Hypothalamus (tissue), 51 donors: ENCODE data around the gene VIM.
A peak's percentile ranks its signal among the peaks of the same experiment; 100 is the strongest.

Experiments
- DNase-seq, 51 donors: peaks; one replicate each; lab custom pipeline; 2025; lab: John Stamatoyannopoulos, UW

VIM gene

DNA sequence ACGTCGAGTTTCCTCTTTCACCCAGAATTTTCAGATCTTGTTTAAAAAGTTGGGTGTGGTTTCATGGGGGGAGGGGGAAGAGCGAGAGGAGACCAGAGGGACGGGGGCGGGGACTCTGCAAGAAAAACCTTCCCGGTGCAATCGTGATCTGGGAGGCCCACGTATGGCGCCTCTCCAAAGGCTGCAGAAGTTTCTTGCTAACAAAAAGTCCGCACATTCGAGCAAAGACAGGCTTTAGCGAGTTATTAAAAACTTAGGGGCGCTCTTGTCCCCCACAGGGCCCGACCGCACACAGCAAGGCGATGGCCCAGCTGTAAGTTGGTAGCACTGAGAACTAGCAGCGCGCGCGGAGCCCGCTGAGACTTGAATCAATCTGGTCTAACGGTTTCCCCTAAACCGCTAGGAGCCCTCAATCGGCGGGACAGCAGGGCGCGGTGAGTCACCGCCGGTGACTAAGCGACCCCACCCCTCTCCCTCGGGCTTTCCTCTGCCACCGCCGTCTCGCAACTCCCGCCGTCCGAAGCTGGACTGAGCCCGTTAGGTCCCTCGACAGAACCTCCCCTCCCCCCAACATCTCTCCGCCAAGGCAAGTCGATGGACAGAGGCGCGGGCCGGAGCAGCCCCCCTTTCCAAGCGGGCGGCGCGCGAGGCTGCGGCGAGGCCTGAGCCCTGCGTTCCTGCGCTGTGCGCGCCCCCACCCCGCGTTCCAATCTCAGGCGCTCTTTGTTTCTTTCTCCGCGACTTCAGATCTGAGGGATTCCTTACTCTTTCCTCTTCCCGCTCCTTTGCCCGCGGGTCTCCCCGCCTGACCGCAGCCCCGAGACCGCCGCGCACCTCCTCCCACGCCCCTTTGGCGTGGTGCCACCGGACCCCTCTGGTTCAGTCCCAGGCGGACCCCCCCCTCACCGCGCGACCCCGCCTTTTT is at the start of gene VIM:
Gene VIM, plus strand, starts transcription at position 151 of the 925 bp plus-strand sequence. CDS start 1,182 bp downstream, outside the sequence.
- DNase-seq: peak in 24 of 51 donors; percentile 2 to 84 (median 34)

DNA sequence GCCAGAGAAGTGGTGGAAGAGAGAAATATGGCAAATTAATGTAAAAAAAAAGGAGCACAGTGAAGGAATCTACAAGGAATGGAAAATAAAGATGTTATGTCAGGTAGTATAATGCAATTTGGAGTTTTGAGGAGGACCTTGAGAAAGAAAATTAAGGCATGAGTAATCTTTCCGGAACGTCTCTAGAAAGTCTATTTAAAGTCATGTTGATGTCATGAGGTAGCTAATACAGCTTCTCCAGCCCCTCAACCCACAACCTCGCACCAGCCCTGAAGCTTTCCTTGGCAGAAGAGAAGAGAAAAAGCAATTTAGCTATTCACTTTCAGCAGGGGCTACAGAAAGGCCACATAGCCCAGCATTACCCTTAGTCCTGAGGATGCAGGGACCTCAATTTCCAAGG is 49.0 kb upstream of the VIM start:
- no peak for DNase-seq

DNA sequence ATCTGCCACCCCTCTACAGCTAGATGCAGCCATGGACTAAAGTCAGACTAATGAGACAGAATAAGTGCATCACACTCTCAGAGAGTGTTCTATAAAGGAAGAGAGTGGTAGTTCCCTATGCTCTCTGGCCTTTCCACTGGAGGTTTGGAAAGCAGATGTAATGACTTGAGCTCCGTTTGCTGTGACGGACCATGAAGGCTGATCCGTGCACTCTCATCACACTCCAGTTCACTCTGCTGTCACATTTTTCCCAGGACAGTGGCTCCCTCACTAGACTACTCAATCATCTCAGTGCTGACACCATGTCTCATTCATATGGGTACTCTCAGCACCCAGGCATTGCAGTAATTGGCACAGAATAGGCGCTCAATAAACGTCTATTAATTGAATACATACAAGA is 46.9 kb upstream of the VIM start:
- DNase-seq: no peak

DNA sequence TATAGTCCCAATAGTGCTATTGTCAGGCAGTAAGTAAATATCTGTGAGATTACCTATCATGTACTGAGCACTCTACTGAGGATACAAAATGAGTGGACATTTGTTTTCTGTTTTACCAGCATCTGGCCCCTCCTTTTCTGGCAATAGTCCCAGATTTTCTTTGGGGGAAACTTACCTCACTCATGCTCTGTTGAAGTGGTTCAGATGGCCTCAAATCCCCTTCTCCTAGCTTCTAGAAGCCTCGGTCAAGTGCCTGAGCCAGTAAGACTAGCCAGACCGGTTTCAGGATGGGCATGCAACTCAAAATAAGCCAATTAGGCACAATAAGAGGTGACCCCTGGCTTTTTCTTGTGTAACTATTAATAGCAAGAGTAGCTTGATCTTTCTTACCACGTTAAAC is 46.3 kb upstream of the VIM start:
- no peak for DNase-seq

DNA sequence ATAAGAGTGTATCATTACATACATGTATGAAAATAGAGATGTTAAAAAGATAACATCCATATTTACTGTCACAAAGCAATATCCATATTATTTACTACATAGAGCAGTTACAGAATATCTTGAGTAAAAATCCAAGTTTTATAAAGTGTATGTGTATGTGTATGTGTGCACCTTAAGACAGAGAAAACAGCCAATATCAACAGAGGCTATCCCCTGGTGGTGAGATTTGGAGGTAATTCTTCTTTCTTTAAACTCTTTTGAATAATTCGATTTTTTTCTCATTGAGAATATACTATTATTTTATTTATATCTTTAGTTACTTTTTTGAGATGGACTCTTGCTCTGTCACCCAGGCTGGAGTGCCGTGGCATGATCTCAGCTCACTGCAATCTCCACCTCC is 44.9 kb upstream of the VIM start:
- DNase-seq: no peak

DNA sequence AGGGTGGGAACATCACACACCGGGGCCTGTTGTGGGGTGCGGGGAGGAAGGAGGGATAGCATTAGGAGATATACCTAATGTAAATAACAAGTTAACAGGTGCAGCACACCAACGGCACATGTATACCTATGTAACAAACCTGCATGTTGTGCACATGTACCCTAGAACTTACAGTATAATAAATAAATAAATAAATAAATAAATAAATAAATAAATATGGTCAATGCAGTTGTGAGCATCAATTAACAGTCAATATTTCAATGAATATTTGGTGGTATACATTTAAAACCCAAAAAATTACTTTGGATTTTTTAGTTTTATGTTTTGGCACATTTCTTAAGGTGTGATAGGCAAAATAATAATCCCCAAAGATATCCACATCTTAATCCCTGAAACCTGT is 42.2 kb upstream of the VIM start:
- DNase-seq: no peak

DNA sequence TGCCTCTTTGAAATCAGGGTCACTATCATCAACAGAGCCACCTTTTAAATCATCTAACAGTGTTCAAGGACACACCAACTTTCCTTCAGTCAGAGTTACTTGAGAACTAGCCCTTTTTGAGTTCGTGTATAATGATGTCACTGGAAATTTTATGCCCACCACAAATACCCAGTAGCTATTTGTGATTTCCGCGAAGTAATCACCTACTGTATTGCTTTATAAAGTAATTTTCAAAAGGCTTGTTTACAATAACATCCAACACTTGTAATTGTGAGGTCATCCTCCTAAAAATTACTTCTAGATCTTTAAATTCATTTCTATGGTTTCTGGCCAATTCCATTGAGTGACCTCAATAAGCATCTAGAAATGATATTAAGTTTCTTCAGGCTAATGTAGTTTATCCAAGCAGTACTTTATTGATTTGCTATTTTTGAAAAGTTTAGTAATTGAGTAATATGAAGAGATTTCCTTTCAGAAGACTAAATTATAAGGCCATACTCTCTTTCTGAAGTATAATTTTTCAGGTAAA is 39.3 kb upstream of the VIM start:
- DNase-seq: no peak

DNA sequence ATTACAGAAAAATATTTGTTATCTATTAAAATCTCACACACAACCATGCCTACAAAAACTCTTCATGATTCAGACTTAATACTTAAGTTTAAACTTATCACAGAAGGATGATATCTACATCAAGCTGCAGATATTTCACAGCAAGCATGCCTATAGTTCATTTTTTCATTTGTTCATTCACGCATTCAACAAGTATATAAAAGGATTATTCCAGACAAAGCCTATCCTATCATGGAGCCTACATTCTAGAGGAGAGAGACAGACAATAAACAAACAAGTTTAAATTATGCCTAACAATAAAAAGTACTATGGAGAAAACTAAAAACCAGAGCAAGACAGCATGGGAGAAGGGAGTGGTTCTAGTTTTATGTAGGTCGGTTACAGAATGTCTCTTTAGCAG is 37.4 kb upstream of the VIM start:
- DNase-seq: no peak

DNA sequence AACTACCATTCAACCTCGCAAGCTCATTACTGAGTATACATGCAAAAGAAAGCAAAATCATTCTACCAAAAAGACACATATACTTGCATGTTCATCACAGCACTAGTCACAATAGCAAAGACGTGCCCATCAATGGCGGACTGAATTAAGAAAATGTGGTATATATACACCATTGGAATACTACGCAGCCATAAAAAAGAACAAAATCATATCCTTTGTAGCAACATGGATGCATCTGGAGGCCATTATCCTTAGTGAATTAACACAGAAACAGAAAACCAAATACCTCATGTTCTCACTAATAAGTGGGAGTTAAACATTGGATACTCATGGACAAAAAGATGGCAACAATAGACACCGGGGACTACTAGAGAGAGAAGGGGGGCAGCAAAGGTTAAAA is 33.0 kb upstream of the VIM start:
- DNase-seq: no peak

DNA sequence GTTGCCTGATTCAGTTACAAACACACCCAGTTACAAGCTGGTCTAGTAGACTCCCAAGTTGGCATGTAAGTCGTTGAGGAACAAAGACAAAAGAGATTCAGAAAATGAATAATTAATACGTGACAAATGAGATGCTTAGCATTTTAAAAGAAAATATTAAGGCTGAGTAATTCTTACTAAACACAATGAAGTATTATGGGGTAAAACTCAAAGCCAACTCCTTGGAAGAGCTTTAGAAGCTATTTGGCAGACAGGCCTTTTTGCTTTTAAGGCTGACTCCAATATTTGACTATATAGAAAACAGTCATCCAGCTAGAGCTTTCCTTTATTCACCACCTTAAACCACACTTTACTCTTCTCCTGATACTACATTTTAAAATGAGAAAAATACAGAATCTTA is 32.0 kb upstream of the VIM start:
- DNase-seq: no peak

DNA sequence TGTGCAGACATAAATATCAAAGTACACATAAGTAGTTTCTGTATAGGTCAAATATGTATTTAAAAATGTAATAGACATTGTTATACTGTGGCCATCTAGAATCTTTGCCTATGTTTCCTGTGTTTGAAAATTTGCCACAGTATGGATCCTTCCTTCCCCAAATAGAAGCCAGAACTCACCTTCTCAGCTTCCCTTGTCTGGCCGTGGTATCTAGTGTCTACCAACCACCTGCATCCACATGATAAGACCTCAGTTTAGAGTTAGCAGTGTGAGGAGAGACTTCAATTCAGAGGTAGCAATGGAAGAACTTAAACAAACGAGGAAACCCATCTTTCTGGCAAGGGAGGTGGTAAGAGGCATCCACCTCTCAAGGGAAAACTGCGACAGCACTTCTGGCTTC is 31.5 kb upstream of the VIM start:
- no peak for DNase-seq

DNA sequence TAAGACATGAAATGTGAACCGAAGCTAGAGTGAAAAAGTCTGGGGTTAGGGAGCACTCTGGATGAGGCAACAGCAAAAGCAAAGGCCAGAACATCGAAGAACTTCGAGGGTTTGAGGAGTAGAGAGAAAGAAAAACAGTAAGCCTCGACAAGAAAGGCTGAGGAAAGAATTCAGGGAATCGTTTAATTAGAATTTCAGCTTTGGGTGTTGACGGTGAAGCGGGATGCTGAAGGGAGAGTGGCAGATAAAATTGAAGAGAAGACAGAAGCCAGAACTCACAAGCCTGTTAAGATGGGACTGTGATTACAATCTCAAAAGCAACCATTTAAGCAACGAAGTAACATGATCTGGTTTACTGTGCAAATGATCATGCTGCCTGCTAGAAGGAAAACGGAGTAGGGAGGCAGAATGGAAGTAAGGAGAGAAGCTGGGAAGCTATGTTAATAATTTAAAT is 28.7 kb upstream of the VIM start:
- no peak for DNase-seq

DNA sequence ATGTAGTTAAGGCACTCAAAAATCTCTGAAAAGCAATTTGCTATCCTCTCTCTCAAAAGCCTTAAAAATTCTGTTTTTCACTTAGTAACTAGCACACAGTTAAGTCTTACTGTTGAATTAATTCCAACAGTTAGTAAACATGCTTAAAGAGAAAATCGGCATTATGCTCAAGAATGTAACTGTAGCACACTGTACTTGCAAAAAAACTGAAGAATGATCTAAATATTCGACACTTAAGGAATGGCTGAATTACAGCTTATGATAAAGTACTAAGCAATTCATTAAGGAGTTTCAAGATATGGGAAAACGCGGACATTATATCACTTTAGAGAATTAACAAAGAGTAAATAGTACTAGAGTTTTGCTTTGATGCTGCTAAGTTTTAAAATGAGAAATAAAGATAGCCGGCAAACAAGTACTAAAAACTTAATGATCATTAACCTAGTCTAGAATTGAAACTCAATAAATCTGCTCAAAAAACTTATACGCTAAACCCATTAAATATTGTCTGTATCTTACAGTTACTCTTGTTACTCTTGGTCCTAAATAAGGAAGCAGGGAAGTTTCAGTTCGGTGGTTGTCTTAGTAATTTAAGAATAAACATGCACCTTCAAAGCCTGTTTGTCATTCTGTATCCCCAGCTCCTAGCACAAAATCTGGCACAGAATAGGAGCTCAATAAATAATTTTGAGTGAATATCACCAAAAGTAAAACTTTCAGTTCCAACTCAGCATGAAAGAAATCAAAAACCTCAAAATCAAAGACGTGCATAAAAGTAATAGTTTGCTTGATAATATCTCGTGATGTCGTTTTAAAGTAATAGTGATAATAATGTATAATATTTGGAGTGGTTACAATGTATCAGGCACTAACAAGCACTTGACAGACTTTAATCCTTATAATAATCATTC is 27.8 kb upstream of the VIM start:
- DNase-seq: peak in 1 of 51 donors; percentile 18

DNA sequence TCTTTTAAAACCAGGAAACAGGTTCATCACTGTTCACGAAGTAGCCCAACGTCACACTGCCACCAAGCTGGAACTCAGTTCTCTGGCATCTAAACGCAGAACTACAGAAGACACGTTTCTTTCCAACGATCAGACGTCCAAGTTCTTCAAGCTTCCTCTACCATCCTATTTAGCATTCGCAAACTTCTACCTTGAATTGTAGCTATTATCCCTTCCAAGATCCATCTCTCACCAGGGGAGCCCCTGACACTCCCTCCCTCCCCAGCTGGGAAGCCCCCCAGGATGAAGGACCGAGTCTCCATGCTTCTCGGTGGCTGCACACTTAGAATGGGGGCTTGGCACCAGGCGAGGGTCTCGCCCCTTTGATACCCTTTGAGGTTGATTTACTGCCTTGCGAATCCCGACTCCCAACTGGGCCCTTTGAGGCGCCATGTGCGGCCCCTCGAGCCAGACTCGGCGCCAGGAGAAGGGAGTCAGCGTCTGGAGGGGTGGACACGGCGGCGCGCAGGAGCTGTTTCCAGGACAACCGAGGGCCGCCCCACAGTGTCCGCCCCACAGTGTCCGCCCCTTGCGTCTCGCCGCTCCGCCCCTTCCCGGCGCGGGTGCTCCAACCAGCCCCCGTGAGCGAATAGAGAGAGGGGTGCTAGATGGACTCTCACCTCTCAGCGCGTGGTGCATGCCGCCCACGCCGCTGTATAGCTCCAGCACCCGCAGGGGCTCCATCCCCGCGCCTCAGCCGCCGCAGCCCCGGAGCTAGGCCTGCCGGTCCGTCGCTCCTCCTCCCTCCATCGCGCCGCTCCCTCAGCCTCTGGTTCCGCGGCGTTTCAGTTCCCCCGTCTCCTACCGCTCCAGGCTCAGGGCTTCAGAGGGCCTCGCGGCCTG is 26.9 kb upstream of the VIM start, which contains the start of gene TRDMT1:
Gene TRDMT1, minus strand, starts transcription at position 761 of the 882 bp plus-strand sequence. Its CDS starts 38 bp downstream, at position 723.
- peak; percentile 52 to 96 (median 84) for DNase-seq

DNA sequence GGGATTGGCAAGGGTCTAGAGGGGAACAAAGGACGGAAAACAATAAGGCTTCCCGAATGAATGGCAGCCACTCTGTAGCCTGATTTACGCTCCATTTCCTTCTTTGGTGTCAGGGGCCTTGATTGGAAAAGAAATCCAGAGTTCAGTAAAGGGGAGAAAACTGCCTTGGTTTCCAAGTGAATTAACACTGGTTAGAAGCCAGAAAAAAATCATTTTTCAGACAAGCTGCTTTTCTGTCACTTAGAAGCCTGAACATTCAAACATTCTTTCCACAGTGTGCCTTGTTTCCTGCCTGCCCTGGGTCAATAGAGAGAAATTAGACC is 26.3 kb upstream of the VIM start:
- no peak for DNase-seq

DNA sequence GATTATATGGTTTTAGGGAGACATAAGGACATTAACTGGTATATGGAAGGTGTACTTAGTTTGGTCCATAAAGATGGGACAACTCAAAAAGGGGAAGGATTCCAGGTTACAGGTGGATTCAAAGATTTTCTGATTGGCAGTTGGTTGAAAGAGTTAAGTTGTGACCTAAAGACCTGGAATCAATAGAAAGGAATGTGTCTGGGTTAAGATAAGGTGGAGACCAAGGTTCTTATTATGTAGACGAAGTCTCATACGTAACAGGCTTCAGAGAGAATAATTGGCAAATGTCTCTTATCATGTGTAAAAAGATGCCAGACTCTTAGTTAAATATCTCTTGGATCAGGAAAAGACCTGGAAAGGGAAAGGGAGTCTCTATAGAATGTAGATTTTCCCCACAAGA is 25.5 kb upstream of the VIM start:
- DNase-seq: no peak

DNA sequence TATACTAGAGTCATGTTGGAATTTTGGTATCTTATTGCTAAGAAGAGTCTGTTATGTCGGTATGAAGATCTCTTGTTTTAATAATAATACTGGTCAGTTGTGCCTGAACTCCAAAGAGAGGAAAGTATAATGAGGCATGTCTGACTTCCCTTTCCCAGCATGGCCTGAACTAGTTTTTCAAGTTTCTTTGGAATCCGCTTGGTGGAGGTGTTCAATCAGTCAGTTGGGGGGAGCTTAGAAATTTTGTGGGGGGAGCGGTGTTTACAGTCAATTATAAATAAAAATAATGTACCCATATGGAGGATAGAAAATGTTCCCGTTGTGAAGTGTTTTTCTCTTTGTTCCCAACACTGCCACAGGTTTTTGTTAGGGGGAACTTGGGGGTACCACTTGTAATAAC is 25.0 kb upstream of the VIM start:
- no peak for DNase-seq

DNA sequence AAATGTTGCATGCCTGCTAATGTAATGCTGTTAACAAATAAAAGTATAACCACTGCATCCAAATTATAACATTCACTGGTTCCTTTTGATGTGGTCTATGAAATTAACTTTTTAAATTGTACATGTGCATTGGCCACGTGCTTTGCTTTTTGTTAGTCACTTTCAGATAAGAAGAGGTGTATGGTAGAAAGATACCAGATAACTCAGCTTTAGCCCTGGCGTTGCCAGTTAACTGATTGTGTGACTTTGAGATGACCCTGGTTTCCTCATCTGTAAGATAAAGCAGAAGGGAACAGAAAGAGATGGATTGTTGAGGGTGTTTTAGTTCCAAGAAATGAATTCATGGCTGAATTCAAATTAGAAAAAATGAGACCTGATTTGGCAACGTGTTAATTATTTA is 24.6 kb upstream of the VIM start:
- no peak for DNase-seq

DNA sequence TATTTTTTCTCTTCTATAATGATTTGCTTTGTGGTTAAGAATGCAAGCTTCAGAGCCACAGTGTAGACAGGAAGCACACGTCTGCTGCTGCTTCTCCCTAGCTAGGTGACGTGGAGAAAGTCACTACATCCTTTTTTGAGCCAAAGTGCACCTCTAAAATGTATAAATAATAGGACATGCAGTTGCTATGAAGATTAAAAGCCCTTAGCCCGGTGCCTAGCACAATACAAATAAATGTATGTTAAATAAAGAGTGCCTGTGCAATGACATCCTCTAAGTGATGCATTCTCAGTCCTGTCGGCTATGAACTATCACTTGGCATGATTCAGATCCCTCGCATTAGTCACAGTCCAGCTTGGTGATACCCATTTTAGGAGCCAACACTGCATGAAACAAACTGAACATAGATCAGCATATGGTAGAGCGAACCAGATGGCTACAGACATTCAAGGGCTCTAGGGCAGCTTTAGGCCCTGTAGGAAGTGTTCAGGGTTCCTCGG is 21.8 kb upstream of the VIM start:
- no peak for DNase-seq

DNA sequence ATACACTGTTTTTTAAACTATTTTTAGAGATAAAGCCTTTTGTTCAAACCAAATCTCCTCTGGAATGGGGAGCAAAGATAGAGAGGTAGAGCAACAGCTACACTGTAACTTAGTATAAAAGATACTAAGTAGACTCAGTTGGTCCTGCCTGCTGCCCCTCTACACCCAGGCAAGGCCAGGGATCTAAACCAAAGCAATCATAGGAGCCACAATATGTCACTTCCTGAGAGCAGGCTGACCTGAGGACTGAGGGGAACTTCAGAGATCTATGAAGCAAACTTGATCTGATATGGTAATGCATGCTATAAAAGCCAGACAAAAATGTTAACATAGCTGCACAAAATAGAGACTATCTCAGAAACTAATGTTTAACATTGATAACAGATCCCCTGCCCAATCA is 19.6 kb upstream of the VIM start:
- DNase-seq: no peak
